Measurements from ENCODE around the gene BFSP2. TPM values are rescaled to one million over a fixed set of nuclear protein-coding genes. Genes with fewer than 3 reads are reported as not detected.

BFSP2 gene
- total and polyA plus RNA-seq, 2 of the 4 experiments (the other 2 are of a cell fraction), result not detected

DNA sequence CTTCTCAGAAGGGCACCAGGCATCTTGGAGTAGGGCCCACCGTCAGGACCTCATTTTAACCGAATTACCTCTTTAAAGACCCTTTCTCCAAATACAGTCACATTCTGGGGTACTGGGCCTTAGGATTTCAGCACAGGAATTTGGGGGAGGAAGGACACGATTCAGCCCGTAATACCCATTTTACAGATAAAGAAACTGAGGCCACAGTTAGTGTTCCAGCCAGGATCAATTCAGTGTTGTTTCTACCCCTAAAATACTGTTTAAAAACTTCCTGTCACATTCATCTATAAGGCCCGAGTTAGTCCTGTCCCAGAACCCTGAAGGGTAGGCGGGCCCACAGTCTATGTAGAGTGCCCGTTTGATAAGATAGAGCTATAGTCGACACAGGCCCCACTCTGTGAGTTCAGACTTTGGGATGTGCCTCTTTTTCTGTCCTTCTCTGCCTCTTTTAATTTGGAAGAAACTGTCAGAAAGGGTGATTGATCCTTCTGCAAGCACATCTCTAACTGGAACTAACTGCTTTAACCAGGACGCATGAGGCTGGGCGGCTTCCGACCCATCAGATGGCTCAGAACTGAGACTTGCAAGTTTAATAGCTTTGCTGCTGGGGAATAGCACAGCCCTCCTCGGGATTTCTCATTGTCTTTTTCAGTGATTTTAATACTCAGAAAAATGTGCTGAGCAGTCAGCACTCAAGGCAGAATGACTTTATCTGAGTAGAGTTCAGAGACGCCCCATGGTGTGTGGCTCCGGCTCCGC is 19.5 kb downstream of the BFSP2 start:
- no peak overlapping the region for H2AK5ac ChIP-seq (ENCODE audit: low read depth, low read length)
- ATAC-seq (ENCODE audit: low read depth), result no peak
- CTCF ChIA-PET, result no interaction called here
- intact Hi-C loops (cut with micrococcal nuclease) (no loop called here), in situ Hi-C loops (cut with MboI; ENCODE audit: low sequenced_read_pairs) (no loop called here), dilution Hi-C loops (cut with HindIII; ENCODE audit: low sequenced_read_pairs, unreplicated experiment) (no loop called here)
- POLR2A ChIA-PET (ENCODE audit: unreplicated experiment), result no interaction called here
- no peaks in the 10 kb centered on the region for H3K9me3 ChIP-seq (ENCODE audit: control insufficient read depth, insufficient read depth, low read length)
- no peak for DNase-seq
- no peak overlapping the region for H2AFZ ChIP-seq (replicated peaks; ENCODE audit: low read length, poor library complexity)
- H3K56ac ChIP-seq (ENCODE audit: extremely low read depth, insufficient read depth, low read length), result no peak overlapping the region
- 0 out of 2 replicates have a peak, but pooled peaks cover 2% of the 10 kb centered on the region for H3K27me3 ChIP-seq (ENCODE audit: control insufficient read depth, insufficient read depth, low read length)
- no peak overlapping the region for H4K8ac ChIP-seq (ENCODE audit: low read depth in 2 of 2, low read length in 2 of 2)
- no peak overlapping the region for H2BK20ac ChIP-seq (ENCODE audit: low read depth, low read length)
- H4K20me1 ChIP-seq (ENCODE audit: insufficient read depth, low read length), result no peaks in the 10 kb centered on the region
- H2BK15ac ChIP-seq (ENCODE audit: low read depth, low read length), result no peak overlapping the region
- no peak overlapping the region for H3K23ac ChIP-seq (ENCODE audit: low read depth, low read length)
- no TSS peak for BruUV-seq (replicated peaks)
- H3K14ac ChIP-seq (replicated peaks; ENCODE audit: low read depth, low read length), result no peak overlapping the region
- H3K79me1 ChIP-seq (ENCODE audit: low read depth in 1 of 2, low read length in 2 of 2), result no peaks in the 10 kb centered on the region
- H3K4me1 ChIP-seq (ENCODE audit: control insufficient read depth, insufficient read depth, low read length), result no peaks in the 10 kb centered on the region
- no peak overlapping the region for H3K9ac ChIP-seq (ENCODE audit: low read depth, low read length)
- no peaks in the 10 kb centered on the region for H3K36me3 ChIP-seq (ENCODE audit: control insufficient read depth, insufficient read depth, low read length)
- H3K4me2 ChIP-seq (ENCODE audit: low read depth, low read length), result no peak overlapping the region
- no peak overlapping the region for H2BK5ac ChIP-seq (ENCODE audit: low read depth, low read length, poor library complexity, severe bottlenecking)
- no peaks in the 10 kb centered on the region for H3K9me1 ChIP-seq (ENCODE audit: insufficient read depth, low read length)
- no peak overlapping the region for H2BK120ac ChIP-seq (ENCODE audit: low read depth, low read length)
- H3K27ac ChIP-seq (ENCODE audit: insufficient read depth, low read length), result no peak overlapping the region
- TF ChIP-seq, protein P1, sequence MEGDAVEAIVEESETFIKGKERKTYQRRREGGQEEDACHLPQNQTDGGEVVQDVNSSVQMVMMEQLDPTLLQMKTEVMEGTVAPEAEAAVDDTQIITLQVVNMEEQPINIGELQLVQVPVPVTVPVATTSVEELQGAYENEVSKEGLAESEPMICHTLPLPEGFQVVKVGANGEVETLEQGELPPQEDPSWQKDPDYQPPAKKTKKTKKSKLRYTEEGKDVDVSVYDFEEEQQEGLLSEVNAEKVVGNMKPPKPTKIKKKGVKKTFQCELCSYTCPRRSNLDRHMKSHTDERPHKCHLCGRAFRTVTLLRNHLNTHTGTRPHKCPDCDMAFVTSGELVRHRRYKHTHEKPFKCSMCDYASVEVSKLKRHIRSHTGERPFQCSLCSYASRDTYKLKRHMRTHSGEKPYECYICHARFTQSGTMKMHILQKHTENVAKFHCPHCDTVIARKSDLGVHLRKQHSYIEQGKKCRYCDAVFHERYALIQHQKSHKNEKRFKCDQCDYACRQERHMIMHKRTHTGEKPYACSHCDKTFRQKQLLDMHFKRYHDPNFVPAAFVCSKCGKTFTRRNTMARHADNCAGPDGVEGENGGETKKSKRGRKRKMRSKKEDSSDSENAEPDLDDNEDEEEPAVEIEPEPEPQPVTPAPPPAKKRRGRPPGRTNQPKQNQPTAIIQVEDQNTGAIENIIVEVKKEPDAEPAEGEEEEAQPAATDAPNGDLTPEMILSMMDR (conservative IDR thresholded peaks at IDR 0.05; ENCODE audit: low read depth, low read length), result no peak
- TF ChIP-seq RCOR1 (IDR thresholded peaks at IDR 0.05; ENCODE audit: insufficient replicate concordance, low read length) (no peak), CHD1 (IDR thresholded peaks at IDR 0.05; ENCODE audit: low read depth, low read length) (no peak), NFE2L2 (IDR thresholded peaks at IDR 0.05; ENCODE audit: low read depth, low read length) (no peak), SMC3 (IDR thresholded peaks at IDR 0.05; ENCODE audit: low read depth, low read length) (no peak), MXI1 (IDR thresholded peaks at IDR 0.05; ENCODE audit: borderline replicate concordance, low read depth, low read length) (no peak), RAD21 (IDR thresholded peaks at IDR 0.05; ENCODE audit: low read length) (no peak)
- H3K4me3 ChIP-seq (ENCODE audit: insufficient read depth, low read depth, low read length), result no peak overlapping the region
- no peak overlapping the region for H2AK9ac ChIP-seq (replicated peaks; ENCODE audit: low read depth, low read length, poor library complexity)
- H3K4ac ChIP-seq (ENCODE audit: low read depth, low read length), result no peak overlapping the region
- no peak overlapping the region for H4K5ac ChIP-seq (ENCODE audit: low read depth, low read length)
- no peak overlapping the region for H3K18ac ChIP-seq (ENCODE audit: low read depth, low read length)
- no peak overlapping the region for H4K91ac ChIP-seq (ENCODE audit: insufficient read depth, low read depth, low read length)
- 96% methylated on average over 4 of the region's 15 CpGs; no CpG with 5 or more reads in 1 of the 2 experiments for WGBS, 2 experiments (ENCODE audit: extremely low coverage in 2 of 2, insufficient read length in 1 of 2)
